Ovary (tissue), 3 donors: Measurements from ENCODE around the gene SLC9A2.

Source experiments
- CTCF ChIP-seq, 3 donors: fragments of 450-650 bp in 2 of 3; fragments of 200-600 bp in 1 of 3; IDR thresholded peaks; one replicate each; pipeline versions ENCODE4 v1.5.1 to v1.8.0; 2016 to 2022; ENCODE audit warnings: antibody characterized with exemption in 3 of 3, mild to moderate bottlenecking in 1 of 3
- POLR2A ChIP-seq: fragments of 450-650 bp; IDR thresholded peaks from one replicate; pipeline ENCODE4 v1.6.1; 2017; ENCODE audit warnings: antibody characterized with exemption, mild to moderate bottlenecking, moderate library complexity
- donor health status: DM: no; HTN: no; CAD: no.

- TF ChIP-seq CTCF (IDR thresholded peaks at IDR 0.05), result no peak
- no peak for TF ChIP-seq POLR2A
Measured at GRCh38 chr2:102578376-102578775, 41.0 kb upstream of the SLC9A2 start.
